ENCODE measurements around the gene SSUH2.
"Not testable (repeated sequence)": the region's sequence is repeated elsewhere in the genome, so short reads cannot be mapped to it uniquely, and the experiment has no call there.

The SSUH2 gene

GRCh38 chr3:8658306-8659212 lies 14.0 kb upstream of the SSUH2 start:
- no peak for DNase-seq

DNA sequence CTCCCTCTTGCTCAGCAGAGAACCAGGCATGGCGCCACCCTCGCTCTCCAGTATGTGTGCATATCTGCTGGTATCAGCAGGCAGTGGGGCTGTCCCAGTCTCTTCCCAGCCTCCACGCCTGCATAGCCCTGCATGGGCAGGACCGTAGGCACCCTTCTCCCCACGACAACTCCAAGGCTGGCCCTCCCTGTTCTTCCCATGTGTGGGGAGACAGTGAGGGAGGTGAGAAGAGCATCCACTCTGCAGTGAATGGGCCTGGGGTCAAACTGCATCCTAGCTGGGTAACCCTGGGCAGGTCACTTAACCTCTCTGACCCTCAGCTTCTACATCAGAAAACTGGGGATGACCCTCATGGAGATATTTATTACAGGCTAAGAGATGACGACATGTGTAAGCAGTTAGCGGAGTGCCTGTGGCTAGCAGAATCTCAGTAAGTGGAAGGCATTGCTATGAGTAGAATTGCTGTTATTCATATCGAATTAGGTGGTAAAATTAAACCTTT lies 13.3 kb upstream of the SSUH2 start:
- no peak for DNase-seq

GRCh38 chr3:8656240-8656639 lies 11.6 kb upstream of the SSUH2 start:
- DNase-seq, result no peak

GRCh38 chr3:8655387-8655835 lies 10.8 kb upstream of the SSUH2 start:
- no peak for DNase-seq

- not testable (repeated sequence) for DNase-seq
Measured at GRCh38 chr3:8654572-8655329, 10.2 kb upstream of the SSUH2 start.

DNA sequence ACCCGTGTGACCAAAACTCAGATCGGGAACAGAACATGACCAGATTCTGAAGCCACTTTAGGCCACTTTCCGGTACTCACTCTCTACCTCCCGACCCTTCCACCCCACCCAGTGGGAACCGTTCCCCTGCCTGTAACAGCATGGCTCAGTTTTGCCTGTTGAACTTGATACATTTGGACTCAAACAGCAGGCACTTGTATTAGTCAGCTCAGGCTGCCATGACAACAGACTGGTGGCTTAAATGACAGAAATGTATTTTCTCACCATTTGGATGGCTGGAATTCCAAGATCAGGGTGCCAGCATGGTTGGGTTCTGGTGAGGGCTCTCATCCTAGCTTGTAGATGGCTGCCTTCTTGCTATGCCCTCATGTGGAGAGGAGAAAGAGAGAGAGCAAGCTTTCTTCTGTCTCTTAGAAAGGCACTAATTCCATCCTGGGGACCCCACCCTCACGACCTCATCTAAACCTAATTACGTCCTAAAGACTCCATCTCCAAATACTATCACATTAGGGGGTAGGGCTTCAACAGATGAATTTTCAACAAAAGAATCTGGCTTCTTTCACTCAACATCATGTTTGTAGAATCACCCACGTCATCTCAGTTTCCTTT lies 9.3 kb upstream of the SSUH2 start:
- DNase-seq, result no peak

GRCh38 chr3:8652324-8652987 lies 7.9 kb upstream of the SSUH2 start:
- DNase-seq, result no peak

DNA sequence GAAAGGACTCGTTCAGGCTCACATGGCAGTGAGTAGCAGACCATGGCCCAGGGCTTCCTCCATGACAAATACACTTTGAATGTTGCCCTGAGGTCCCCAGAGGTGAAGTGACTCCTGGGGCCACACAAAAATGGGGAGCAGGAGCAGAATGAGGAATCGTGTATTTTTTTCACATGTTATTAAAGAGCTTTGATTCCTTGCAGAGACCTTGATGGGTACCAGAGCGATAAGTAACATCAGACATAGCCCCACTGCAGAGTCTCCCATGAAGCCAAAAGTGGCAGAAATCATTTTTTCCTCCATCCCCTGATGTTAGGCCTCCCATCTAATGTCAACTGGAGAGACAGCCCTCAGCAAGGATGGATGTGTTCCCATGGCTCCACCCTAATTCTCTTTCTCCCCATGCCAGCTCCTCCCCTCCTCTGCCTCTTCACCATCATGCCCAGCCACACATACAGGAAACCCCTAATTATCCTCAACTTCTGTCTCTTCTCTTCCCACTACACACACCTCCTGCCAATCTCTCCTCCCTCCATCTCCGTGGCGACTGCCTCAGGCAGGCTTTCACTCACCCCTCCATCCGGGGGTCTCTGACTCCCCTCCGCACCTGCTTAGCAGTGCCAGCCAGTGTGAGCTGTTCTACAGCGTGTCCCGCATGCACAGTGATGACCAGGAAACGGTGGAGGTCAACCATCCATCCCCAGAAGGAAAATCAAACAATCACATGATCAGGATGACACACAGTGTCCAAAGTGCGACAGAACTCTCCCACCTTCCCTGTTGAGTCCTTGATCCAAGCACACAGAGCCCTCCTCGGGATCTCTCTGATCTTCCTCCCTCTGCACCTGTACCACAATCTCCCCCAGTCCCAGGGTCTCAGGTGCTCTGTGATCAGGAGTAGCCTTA lies 7.1 kb upstream of the SSUH2 start:
- DNase-seq, result no peak

GRCh38 chr3:8650583-8651416 lies 6.2 kb upstream of the SSUH2 start:
- no peak for DNase-seq

- DNase-seq, result no peak
Measured at GRCh38 chr3:8649757-8650156, 5.2 kb upstream of the SSUH2 start.

DNA sequence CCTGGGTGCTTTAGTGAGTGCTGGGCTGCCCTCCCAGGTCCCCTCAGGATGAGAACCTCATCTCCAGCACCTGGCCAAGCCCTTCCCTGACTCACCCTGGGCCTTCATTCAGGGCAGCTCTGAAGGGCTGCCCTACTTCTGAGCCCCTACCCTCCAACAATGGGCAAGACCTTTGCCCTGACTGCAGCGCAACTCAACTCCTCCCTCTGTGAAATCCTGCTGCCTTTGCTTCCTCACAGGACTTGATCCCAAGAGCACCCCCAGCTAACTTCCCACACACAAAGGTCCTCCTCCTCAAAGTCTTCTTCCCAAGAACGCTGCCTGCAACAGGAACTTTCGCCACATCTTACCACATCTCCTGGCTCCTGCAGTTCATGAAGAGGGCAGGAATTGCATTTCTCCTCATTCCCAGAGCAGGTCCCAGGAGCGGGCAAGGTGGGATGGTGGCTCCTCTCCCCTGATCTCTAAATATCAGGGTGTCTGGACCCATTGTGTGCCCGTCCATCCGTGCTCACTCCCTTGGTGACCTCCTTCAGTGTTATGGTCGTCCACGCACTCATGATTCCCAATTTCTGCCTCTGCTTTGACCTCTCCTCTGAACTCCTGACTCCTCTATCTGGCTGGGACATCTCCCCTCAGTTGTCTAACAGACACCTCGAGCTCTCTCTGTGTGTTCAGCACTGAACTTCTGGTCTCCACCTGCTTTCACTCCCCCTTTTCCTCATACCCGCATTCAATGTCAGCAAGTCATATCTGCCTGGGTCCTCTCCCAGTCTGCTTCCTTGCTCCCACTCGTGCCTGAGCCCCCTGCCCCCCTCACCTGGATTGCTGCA lies 4.5 kb upstream of the SSUH2 start:
- DNase-seq, result no peak

GRCh38 chr3:8647137-8647985 lies 2.8 kb upstream of the SSUH2 start:
- no peak for DNase-seq

DNA sequence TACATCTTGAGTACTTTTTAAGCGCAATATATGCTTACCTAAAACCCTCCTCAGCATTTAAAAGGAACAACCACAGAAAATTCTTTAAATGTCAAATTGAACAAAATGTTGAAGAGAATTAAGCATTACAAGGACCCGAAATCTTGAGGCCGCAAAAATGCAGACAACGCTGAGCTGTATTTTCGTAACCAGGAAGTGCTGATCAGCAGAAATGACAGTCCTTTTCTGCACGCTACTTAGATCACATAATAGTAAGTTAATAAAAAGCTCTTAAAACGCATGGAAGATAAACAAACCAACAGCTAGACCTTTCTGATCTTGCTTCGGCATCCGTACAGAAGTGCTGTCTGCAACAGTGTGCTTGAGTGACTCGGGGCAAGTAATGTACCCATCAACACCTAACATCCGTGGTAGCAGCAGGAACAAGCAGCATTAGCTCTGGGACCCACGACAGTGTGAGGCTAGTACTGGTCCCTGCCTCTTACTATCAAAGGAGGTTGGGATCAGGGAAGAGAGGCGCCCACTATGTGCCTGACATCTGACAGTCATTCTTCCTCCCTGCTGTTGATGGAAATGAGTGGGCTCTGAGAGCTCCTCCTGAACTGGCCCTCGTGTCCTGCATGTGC lies 1.8 kb upstream of the SSUH2 start:
- no peak for DNase-seq

- DNase-seq, result no peak
Measured at GRCh38 chr3:8645712-8646111, 1.1 kb upstream of the SSUH2 start.

GRCh38 chr3:8643693-8644365 lies 769 bp downstream of the SSUH2 start:
- no peak for DNase-seq

DNA sequence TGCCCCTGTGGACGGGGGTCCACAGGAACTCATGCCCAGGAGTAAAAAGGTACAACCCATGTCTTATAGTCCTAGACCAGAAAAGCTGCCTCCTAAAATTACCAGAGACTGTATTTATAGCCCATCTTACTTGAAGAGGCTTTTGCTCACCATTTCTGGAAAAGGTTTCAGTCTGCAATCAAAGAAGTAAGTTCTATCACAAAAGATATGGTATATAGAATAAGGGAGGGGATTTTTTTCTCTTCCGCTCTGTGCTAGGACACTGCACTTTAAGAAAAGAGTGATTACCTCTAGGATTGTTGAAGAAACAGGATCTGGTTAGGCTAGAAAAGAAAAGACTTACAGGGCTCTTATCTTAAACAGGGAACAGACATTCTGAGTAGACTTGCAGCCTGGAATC lies 2.6 kb downstream of the SSUH2 start:
- DNase-seq, result no peak

GRCh38 chr3:8641472-8641871 lies 3.1 kb downstream of the SSUH2 start:
- no peak for DNase-seq

GRCh38 chr3:8640223-8640622 lies 4.4 kb downstream of the SSUH2 start:
- DNase-seq, result no peak

All from activated CD4-positive, alpha-beta T cell treated with anti-CD3 and anti-CD28 coated beads for 48 hours (primary cell).